HG02973 (cell line): Measurements from ENCODE around the gene CA4.

Experiments
- ATAC-seq: cut with Tn5 transposase; IDR thresholded peaks from one replicate; pipeline ENCODE4 v1.9.1; 2021; ENCODE audit warnings: moderate library complexity; ENCODE audit not compliant: unreplicated experiment

The CA4 gene

GRCh38 chr17:60129164-60129563 is 20.6 kb upstream of the CA4 start:
- no peak for ATAC-seq

DNA sequence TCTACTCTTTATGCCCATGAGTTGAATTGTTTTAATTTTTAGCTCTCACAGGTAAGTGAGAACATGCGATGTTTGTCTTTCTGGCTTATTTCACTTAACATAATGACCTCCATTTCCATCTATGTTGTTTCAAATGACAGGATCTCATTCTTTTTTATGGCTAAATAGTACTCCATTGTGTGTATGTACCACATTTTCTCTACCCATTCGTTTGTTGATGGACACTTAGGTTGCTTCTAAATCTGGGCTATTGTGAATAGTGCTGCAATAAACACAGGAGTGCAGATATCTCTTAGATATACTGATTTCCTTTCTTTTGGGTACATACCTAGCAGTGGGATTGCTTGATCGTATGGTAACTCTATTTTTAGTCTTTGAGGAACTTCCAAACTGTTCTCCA is 19.3 kb upstream of the CA4 start:
- no peak for ATAC-seq

DNA sequence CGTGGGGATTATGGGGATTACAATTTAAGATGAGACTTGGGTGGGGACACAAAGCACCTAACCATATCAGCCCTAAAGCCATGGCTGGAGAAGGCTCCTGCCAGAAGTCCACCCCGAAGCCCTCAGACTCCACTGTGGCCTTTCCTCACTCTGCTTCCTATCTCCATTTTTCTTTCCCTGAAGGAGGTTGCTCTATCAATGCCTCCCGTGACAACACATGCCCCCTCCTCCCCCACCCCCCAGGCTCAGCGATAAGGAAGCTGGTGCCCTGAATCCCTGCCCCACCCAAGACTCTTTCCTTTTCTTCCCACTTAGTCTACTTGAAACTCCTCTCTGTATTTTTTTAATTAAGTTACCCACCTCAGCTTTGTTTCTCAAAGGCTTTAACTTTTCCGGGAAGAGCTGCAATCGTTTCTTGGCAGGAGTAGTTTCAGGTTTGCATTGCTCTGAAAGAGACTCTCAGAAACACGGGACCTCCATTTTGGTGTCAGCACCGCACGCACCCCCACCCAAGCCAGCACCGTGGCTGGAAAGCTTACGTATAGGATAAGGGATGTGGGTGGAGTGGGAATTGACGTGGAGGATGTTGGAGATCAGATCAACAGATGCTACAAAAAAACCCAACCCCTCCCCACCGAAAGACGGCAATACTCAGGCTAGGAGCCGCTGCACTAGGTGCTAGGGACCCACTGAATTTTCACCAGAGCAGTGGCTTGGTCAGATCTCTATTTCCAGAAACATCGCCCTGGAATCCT is 15.2 kb upstream of the CA4 start:
- ATAC-seq = peak; percentile 21

- ATAC-seq = peak; percentile 88
Observed at GRCh38 chr17:60135151-60135950, 14.4 kb upstream of the CA4 start.

- ATAC-seq = no peak
Observed at GRCh38 chr17:60135951-60136666, 13.7 kb upstream of the CA4 start.

- ATAC-seq = no peak
Observed at GRCh38 chr17:60137731-60138130, 12.0 kb upstream of the CA4 start.

GRCh38 chr17:60138769-60139437 is 10.9 kb upstream of the CA4 start:
- no peak for ATAC-seq

DNA sequence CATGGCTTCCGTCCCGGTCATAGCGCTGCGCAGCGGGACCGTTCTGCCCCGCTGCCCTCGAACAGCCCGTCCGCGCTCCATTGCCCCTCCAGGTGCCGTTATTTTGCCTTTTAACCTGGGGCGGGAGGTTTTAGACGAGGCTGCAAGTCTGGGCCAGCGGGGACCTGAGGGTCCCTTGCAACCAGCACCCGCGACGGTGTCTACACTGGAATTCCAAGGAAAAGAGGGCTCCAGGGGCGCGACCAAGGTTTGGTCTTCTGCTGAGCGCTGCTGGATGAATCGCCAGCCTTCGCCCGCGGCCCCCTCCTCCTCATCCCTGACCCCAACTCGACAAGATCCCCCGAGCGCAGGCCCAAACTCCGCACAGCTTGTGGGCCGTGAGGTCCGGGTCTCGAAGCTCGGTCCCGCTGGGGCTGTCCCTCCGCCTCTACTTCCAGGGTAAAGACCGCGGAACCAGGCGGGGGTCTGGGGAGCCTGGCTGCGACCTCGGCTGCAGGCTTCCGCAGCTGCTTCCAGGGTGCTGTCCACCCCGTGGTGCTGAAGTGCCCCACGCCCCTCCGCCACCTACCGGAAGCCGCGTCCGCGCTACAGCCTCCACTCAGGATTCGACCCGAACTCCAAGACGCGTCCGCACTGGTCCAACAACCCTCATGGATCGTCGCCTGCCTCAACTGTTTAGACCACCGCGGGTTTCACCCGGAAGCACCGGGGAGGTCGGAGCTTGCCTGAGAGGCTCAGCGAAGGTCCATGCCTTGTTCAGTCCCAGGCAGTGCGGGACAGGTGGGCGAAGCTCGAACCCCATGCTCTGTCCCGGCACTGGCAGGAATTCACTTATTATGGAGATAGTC is 10.1 kb upstream of the CA4 start:
- ATAC-seq = no peak

- ATAC-seq = no peak
Observed at GRCh38 chr17:60141111-60142018, 8.4 kb upstream of the CA4 start.

GRCh38 chr17:60142872-60143499 is 6.8 kb upstream of the CA4 start:
- no peak for ATAC-seq

DNA sequence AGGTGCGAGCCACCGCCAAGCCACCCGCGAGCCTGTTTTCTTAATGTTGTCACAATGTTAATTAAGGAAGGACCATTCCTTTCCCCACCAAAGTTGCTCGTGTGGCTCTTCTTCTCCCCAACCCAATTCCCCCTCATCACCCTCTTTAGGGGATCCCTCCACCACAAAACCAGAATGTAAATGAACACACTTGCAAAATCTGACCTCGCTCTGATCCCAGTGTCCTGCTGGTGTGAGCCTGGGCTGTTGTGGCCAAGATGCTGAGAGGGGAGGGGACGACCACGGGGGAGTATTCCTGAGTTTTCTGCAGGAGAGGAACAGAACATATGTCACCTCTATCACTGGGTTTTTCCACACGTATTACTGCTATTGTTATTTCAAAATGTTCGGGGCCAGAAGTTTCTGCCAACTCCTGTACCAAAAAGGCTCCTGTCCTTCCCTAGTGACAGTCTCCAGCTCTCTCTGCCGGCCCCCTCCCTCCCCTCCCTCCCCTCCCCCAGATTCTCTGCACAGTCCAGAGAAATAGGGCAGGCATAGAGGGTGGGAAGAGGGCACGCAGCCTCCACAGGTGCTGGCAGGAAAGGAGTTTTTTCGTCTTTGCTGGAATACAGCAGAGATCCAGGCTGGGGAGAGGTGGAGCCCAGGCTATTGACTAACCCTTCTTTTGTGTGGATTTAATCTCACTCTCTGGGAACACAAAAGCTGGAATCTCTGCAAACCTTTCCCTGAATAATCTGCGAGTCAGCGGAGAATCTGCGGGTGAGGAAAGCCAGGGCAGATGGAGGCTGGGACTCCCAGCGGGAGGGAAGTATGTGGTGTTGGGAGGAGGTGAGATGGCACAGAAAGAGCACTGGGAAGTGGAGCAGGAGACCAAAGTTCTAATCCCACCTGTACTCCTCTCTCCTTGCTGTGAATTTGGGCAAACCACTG is 4.5 kb upstream of the CA4 start:
- no peak for ATAC-seq

DNA sequence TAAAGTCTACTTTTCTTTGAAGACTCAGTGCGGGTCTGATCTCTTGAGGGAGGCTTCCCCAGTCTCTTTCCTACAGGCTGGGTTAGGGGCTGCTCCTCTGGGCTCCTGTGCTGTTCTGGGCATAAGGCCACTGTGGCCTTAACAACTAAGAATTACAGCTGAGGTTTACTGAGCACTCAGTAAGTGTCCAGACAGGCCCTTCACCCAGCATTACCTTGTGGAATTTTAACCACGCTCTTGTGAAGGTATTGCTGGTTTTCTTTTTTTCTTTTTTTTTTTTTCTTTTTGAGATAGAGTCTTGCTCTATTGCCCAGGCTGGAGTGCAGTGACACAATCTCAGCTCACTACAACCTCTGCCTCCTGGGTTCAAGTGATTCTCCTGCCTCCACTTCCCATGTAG is 3.6 kb upstream of the CA4 start:
- no peak for ATAC-seq

- no peak for ATAC-seq
Observed at GRCh38 chr17:60147553-60148223, 2.1 kb upstream of the CA4 start.

GRCh38 chr17:60148373-60148772 is 1.4 kb upstream of the CA4 start:
- no peak for ATAC-seq

DNA sequence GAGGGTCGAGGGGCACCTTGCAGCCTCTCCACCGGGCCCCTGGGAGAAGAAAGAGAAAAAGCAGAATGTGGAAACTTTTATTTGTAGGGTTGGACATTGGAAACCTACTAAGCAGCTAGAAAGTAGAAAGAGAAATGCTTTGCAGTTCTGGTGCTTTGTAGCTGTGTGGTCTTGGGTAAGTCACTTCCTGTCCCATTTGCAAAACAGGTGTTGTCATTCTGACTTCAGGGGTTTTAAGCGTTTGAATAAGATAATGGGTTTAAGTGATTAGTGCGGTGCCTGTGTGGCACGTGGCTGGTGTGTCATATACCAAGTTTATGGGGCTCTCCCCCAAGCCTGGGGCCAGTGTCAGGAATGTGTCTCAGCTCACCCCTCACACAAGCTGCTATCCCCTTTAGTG is 1.6 kb downstream of the CA4 start:
- peak; percentile 48 for ATAC-seq

DNA sequence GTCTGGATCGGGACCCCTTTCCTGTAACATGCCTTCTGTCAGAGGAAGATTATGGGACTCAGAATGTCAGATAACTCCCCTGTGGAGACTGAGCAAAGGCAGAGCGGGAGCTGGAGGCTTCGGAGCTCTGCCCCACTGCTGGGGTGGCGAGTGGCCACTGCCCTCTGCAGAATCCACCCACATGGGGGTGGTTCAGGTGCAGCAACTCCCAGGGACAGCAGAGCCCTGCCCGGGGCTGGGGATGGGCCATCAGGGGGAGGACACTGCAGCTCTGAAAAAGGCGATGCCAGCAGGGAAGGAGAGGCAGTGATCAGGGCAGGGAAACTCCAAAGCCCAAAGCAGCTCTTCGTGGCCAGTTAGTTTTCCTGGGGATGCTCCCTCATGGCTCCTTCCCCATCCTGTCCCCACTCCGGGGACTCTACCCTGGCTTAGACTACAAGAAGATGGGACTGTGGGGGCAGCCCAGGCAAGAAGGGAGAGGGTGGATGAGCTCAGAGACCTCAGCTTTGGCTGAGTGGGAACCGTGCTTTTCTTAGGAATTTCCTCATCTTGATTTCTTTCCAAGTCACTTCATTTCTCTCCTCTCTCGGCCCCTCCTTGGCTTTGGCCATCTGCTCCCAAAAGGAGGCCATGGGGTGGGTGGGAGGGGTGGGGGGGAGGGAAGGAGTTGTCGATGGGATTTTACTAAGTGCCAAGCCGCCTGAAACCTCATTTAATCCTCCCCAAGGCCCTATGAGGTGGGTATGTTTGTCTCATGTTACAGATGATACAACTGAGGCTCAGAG is 4.0 kb downstream of the CA4 start:
- no peak for ATAC-seq
